ENCODE results near the gene SLC17A8.
A peak's percentile ranks its signal among the peaks of the same experiment; 100 is the strongest.
"Not testable (repeated sequence)": the region's sequence is repeated elsewhere in the genome, so short reads cannot be mapped to it uniquely, and the experiment has no call there.

Gene SLC17A8

GRCh38 chr12:100331871-100332270 is 25.0 kb upstream of the SLC17A8 start:
- H3K4me3 ChIP-seq (ENCODE audit: low read depth, low read length): no peak overlapping the region
- DNase-seq (ENCODE audit: low read depth): no peak
- no peak for TF ChIP-seq CTCF (IDR thresholded peaks at IDR 0.05; ENCODE audit: control insufficient read depth, extremely low read depth, insufficient read depth)

GRCh38 chr12:100332852-100333251 is 24.0 kb upstream of the SLC17A8 start:
- DNase-seq (ENCODE audit: low read depth): no peak
- H3K4me3 ChIP-seq (ENCODE audit: low read depth, low read length): no peak overlapping the region
- TF ChIP-seq CTCF (IDR thresholded peaks at IDR 0.05; ENCODE audit: control insufficient read depth, extremely low read depth, insufficient read depth): no peak

GRCh38 chr12:100337299-100337698 is 19.6 kb upstream of the SLC17A8 start:
- DNase-seq (ENCODE audit: low read depth): no peak
- peak overlapping the region; percentile 14; the same call in 1 of the 2 replicates for H3K4me3 ChIP-seq (ENCODE audit: low read depth, low read length)
- TF ChIP-seq CTCF (IDR thresholded peaks at IDR 0.05; ENCODE audit: control insufficient read depth, extremely low read depth, insufficient read depth): no peak

- no peak for TF ChIP-seq CTCF (IDR thresholded peaks at IDR 0.05; ENCODE audit: control insufficient read depth, extremely low read depth, insufficient read depth)
- H3K4me3 ChIP-seq (ENCODE audit: low read depth, low read length): peak overlapping the region; percentile 14; the same call in 1 of the 2 replicates
- DNase-seq (ENCODE audit: low read depth): peak; percentile 92
Measured at GRCh38 chr12:100337727-100338126, 19.1 kb upstream of the SLC17A8 start.

- H3K4me3 ChIP-seq (ENCODE audit: low read depth, low read length): no peak overlapping the region
- DNase-seq (ENCODE audit: low read depth): no peak
- no peak for TF ChIP-seq CTCF (IDR thresholded peaks at IDR 0.05; ENCODE audit: control insufficient read depth, extremely low read depth, insufficient read depth)
Measured at GRCh38 chr12:100339071-100339470, 17.8 kb upstream of the SLC17A8 start.

- H3K4me3 ChIP-seq (ENCODE audit: low read depth, low read length); DNase-seq (ENCODE audit: low read depth): not testable (repeated sequence)
Measured at GRCh38 chr12:100342897-100343296, 14.0 kb upstream of the SLC17A8 start.

GRCh38 chr12:100344351-100344750 is 12.5 kb upstream of the SLC17A8 start:
- DNase-seq (ENCODE audit: low read depth); H3K4me3 ChIP-seq (ENCODE audit: low read depth, low read length): not testable (repeated sequence)

- DNase-seq (ENCODE audit: low read depth): peak; percentile 59
- no peak overlapping the region for H3K4me3 ChIP-seq (ENCODE audit: low read depth, low read length)
- 0 out of 2 replicates have a peak, but pooled peaks have one; percentile 0 for TF ChIP-seq CTCF (IDR thresholded peaks at IDR 0.05; ENCODE audit: control insufficient read depth, extremely low read depth, insufficient read depth)
Measured at GRCh38 chr12:100345020-100345767, 11.7 kb upstream of the SLC17A8 start.

Measured in LNCaP clone FGC (cell line).